GM12892 (cell line): ENCODE data around the gene KLF4.

Experiments
- POLR2A ChIP-seq: IDR thresholded peaks from 2 replicates; pipeline ENCODE4 v1.6.1; 2011; ENCODE audit warnings: low read depth, low read length, control low read depth
- POLR2AphosphoS5 ChIP-seq: IDR thresholded peaks from 2 replicates; pipeline ENCODE4 v1.6.1; 2011; ENCODE audit warnings: low read depth, low read length, control low read depth

GRCh38 chr9:107528686-107529085 is 39.1 kb upstream of the KLF4 start:
- no peak for TF ChIP-seq POLR2A
- TF ChIP-seq POLR2AphosphoS5 = no peak
